ENCODE data around the gene HACL1. TPM values are rescaled to one million over a fixed set of nuclear protein-coding genes. Genes with fewer than 3 reads are reported as not detected.

HACL1 gene
- total RNA-seq, 2 donors from 2014 or later = 12.3 to 13.2 TPM

- no peak for DNase-seq (ENCODE audit: low spot score)
- H3K4me3 ChIP-seq = no peak overlapping the region
- peaks cover 33% of the 10 kb centered on the region for H3K36me3 ChIP-seq
- H3K4me1 ChIP-seq = no peaks in the 10 kb centered on the region
- no peaks in the 10 kb centered on the region for H3K9me3 ChIP-seq
- no peaks in the 10 kb centered on the region for H3K27me3 ChIP-seq
- no peak overlapping the region for H3K27ac ChIP-seq
- no peak for TF ChIP-seq CTCF (IDR thresholded peaks at IDR 0.05)
Measured at GRCh38 chr3:15592968-15593367, 8.4 kb downstream of the HACL1 start.

GRCh38 chr3:15591928-15592327 lies 9.4 kb downstream of the HACL1 start:
- no peak for DNase-seq (ENCODE audit: low spot score)
- TF ChIP-seq CTCF (IDR thresholded peaks at IDR 0.05) = no peak
- no peaks in the 10 kb centered on the region for H3K9me3 ChIP-seq
- no peaks in the 10 kb centered on the region for H3K4me1 ChIP-seq
- peaks cover 35% of the 10 kb centered on the region for H3K36me3 ChIP-seq
- H3K27me3 ChIP-seq = no peaks in the 10 kb centered on the region
- H3K4me3 ChIP-seq = no peak overlapping the region
- H3K27ac ChIP-seq = no peak overlapping the region

DNA sequence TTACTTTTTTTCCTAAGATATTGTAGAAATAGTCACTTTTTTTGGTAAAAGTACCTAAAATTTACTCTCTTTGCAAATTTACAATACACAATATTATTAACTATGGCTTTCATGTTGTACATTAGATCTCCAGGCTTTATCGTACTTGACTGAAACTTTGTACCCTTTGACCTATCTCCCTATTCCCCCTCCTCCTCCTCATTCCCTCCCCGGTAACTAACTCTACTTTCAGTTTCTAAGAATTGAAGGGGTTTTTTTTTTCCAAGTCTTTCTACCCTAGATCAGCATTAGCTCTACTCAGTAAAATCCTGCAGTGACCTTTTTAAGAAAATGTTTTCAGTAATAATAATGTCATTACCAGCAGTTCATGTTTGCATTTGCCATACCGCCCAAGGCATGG lies 10.1 kb downstream of the HACL1 start:
- no peaks in the 10 kb centered on the region for H3K9me3 ChIP-seq
- H3K27me3 ChIP-seq = no peaks in the 10 kb centered on the region
- no peak overlapping the region for H3K27ac ChIP-seq
- peaks cover 35% of the 10 kb centered on the region for H3K36me3 ChIP-seq
- no peak overlapping the region for H3K4me3 ChIP-seq
- no peak for DNase-seq (ENCODE audit: low spot score)
- no peak for TF ChIP-seq CTCF (IDR thresholded peaks at IDR 0.05)
- H3K4me1 ChIP-seq = no peaks in the 10 kb centered on the region

GRCh38 chr3:15585111-15585845 lies 16.1 kb downstream of the HACL1 start:
- no peak for TF ChIP-seq CTCF (IDR thresholded peaks at IDR 0.05)
- no peak overlapping the region for H3K4me3 ChIP-seq
- peaks cover 57% of the 10 kb centered on the region for H3K36me3 ChIP-seq
- H3K4me1 ChIP-seq = no peaks in the 10 kb centered on the region
- H3K27me3 ChIP-seq = no peaks in the 10 kb centered on the region
- no peaks in the 10 kb centered on the region for H3K9me3 ChIP-seq
- no peak overlapping the region for H3K27ac ChIP-seq
- no peak for DNase-seq (ENCODE audit: low spot score)

GRCh38 chr3:15581471-15582394 lies 19.6 kb downstream of the HACL1 start:
- no peak for TF ChIP-seq CTCF (IDR thresholded peaks at IDR 0.05)
- Histone ChIP-seq H3K36me3 (peaks cover 35% of the 10 kb centered on the region), H3K9me3 (no peaks in the 10 kb centered on the region), H3K4me1 (peaks cover 0 to 6% of the 10 kb centered on the region in 2 donors), H3K27me3 (no peaks in the 10 kb centered on the region), H3K4me3 (no peak overlapping the region), H3K27ac (no peak overlapping the region)
- no peak for DNase-seq (ENCODE audit: low spot score)

All from right atrium auricular region (tissue), 2 donors.